Ectodermal cell (in vitro differentiated cells): Measurements from ENCODE around the gene SYT2.
"Not testable (repeated sequence)": the region's sequence is repeated elsewhere in the genome, so short reads cannot be mapped to it uniquely, and the experiment has no call there.

ENCODE experiments used
- H3K27ac ChIP-seq: 2 replicates; pipeline ENCODE4 v1.7.0; 2013; ENCODE audit warnings: mild to moderate bottlenecking, low read depth, low read length; ENCODE audit not compliant: insufficient read depth, poor library complexity, severe bottlenecking
- H3K27me3 ChIP-seq: 2 replicates; pipeline ENCODE4 v1.7.0; 2013; ENCODE audit warnings: mild to moderate bottlenecking, low read length; ENCODE audit not compliant: insufficient read depth, control insufficient read depth, poor library complexity, severe bottlenecking
- H3K36me3 ChIP-seq: one replicate; pipeline ENCODE4 v1.7.0; 2013; ENCODE audit warnings: low read length; ENCODE audit not compliant: control insufficient read depth, insufficient read depth
- H3K4me1 ChIP-seq: one replicate; pipeline ENCODE4 v1.7.0; 2013; ENCODE audit warnings: low read length; ENCODE audit not compliant: control insufficient read depth, insufficient read depth
- H3K4me3 ChIP-seq: 2 replicates; pipeline ENCODE4 v1.7.0; 2013; ENCODE audit warnings: low read depth, low read length, control low read depth; ENCODE audit not compliant: insufficient read depth
- H3K9me3 ChIP-seq: 2 replicates; pipeline ENCODE4 v1.7.0; 2013; ENCODE audit warnings: mild to moderate bottlenecking, low read length, moderate library complexity; ENCODE audit not compliant: control insufficient read depth
- WGBS, 2 experiments: methylation state at CpG; one replicate each; pipeline ENCODE4 v1.1.7; 2013; ENCODE audit warnings: missing lambda C conversion rate in 2 of 2; 5-methylcytosine and 5-hydroxymethylcytosine counted together

Gene SYT2

DNA sequence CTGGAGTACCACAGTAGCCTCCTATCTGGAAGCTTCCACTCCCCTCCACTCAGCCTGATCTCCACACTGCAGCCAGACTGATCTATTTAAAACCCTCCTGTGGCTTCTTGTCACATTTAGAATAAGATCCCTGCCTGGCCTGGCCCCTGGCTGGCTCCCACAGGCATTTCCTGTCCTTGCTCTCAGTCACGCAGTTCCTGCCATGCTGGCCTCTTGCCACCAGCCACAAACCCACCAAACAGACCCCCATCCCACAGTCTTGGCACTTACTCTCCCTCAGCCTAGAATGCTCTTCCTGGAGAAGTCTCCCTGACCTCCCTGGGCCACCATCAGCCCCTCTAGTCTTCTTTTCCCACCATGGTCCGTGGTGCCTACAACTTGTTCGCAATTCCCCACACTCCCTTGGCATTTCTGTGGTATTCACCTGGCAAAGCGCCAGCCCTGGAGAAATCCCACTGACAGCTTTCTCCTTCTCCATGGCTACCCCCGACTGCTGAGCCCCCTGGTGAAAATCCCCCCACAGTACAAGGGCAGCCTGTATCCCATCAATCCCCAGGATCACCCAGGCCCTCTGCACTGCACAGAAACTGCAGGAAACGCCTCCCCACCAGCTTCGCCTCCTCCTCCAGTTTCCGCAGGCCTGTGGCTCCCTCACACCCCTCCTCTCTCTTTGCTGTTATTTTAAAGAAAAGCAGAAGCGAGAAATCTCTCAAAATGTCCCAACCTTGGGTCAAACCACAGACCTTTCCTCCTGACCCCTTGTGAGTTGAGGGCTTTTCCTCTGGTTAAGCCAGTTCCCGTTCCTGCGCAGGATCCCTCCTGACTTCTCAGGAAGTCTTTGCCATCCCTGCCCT is 94.5 kb downstream of the SYT2 start:
- no peak overlapping the region for H3K27ac ChIP-seq
- WGBS, 2 experiments = 86 to 88% methylated on average over 11 of the region's 11 CpGs
- no peaks in the 10 kb centered on the region for H3K36me3 ChIP-seq

DNA sequence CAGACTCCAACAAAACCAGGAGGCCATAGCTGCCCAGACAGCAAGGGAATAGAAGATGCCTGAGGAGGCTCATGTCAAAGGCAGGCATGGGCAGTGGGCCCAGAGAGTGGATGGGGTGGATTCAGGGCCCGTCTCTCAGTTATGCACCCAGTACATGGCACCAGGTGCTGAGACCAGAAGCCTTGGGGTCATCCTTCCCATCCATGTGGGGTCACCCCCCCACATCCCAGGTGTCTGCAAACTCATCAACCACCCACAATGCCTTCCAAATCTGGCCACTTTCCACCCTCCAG is 95.1 kb downstream of the SYT2 start:
- not testable (repeated sequence) for H3K27ac ChIP-seq, H3K4me1 ChIP-seq, H3K36me3 ChIP-seq, H3K27me3 ChIP-seq, H3K4me3 ChIP-seq, H3K9me3 ChIP-seq
- 95 to 98% methylated on average over 1 of the region's 1 CpG for WGBS, 2 experiments

More for the DNA sequence above, 94.5 kb downstream of the SYT2 start:
- Histone ChIP-seq H3K4me3 (no peak overlapping the region), H3K9me3 (no peaks in the 10 kb centered on the region), H3K4me1 (peaks cover 3% of the 10 kb centered on the region), H3K27me3 (no peaks in the 10 kb centered on the region)

DNA sequence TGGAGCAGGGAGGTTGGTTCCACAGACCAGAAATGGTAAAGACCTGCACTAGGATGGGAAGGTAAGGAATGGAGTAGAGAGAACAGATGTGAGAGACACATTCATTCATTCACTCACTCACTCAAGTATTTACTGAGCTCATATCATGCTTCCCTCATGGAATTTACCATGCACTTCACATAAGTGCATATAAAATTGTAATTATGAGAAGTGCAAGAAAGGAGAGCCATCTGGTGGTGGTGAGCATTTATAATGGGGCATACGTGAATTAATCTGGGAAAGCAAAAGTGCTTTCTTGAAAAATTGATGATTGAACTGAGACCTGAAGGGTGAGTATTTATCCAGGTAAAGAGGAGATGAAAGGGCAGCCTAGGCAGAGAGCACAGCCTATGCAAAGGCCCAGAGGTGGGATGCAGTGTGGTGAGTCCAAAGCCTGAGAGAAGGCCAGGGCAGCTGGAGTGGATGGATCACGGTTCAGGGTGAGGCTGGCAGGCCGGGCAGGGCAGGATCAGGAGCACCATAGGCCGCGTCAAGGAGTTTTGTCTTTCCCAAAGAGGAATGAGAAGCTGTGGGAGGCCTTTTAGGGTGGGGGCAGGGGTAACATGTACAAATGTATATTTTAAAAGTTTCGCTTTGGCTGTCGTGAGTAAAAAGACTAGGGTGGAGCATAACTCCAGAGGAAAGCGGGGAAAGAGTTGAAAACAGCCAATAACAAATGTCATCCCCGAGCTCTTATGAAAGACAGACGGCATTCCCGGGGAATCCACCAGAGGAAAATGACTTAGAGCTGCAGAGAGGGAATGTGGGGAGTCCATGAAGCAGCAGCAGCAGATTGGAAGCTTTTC is 95.7 kb downstream of the SYT2 start:
- not testable (repeated sequence) for H3K27me3 ChIP-seq, H3K27ac ChIP-seq, H3K4me3 ChIP-seq, H3K9me3 ChIP-seq, H3K4me1 ChIP-seq, H3K36me3 ChIP-seq
- 93 to 94% methylated on average over 11 of the region's 11 CpGs for WGBS, 2 experiments

DNA sequence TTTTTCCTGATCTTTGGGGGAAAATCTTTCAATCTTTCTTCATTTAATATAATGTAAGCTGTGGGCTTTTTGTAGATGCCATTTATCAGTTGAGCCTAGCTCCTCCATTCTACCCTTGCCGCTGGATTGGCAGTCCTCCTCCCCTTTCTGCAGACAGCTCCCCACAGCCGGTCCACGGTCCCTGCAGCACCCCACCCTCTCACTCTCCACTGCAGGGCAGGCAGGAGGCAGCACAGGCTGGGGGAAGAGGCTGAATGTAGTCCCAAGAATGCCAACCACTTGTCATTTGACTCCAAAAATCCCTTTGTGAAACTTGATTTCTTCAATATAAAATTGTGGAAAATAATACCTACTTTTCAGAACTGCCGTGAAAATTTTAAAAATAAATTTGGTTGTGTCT is 96.7 kb downstream of the SYT2 start:
- no peaks in the 10 kb centered on the region for H3K9me3 ChIP-seq
- H3K4me3 ChIP-seq = no peak overlapping the region
- peaks cover 3% of the 10 kb centered on the region for H3K4me1 ChIP-seq
- H3K27ac ChIP-seq = no peak overlapping the region
- 76 to 81% methylated on average over 4 of the region's 4 CpGs for WGBS, 2 experiments
- H3K36me3 ChIP-seq = no peaks in the 10 kb centered on the region
- no peaks in the 10 kb centered on the region for H3K27me3 ChIP-seq

DNA sequence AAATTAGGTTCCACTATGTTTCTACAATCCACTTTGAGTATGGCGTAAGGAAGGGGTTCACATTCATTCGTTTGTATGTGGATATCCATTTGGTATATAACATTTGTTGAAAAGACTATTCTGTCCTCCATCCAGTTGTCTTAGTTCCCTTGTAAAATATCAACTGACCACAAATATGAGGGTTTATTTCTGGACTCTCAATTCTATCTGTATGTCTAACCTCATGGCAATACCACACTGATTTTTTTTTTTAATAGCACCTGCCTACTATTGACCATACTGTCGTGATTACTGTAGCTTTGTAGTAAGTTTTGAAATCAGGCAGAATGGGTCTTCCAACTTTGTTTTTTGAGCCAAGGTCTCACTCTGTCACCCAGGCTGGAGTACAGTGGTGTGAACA is 98.2 kb downstream of the SYT2 start:
- H3K27me3 ChIP-seq, H3K4me1 ChIP-seq, H3K27ac ChIP-seq, H3K9me3 ChIP-seq, H3K36me3 ChIP-seq, H3K4me3 ChIP-seq: not testable (repeated sequence)
- WGBS, 2 experiments = 99 to 100% methylated on average over 2 to 3 of the region's 3 CpGs

DNA sequence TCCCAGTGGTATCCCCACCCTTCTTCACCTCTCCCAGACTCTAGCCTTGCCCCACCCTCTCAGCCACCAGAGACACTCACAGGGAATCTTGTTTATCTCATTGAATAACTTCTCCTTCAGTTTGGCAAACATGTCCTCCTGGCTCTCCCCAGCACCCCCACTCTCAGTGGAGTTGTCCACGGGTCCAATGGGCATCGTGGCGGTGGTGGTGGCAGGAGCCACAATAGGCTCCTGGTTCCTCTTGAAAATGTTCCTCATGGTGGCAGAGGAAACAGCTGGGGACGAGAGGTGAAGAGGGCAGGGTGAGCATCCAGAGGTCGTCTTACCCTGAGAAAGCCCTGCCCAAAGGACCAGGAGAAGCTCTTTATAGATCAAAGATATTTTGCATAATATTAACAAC is 104.7 kb downstream of the SYT2 start:
- no peaks in the 10 kb centered on the region for H3K27me3 ChIP-seq
- H3K9me3 ChIP-seq = no peaks in the 10 kb centered on the region
- 86 to 92% methylated on average over 5 of the region's 5 CpGs for WGBS, 2 experiments
- no peak overlapping the region for H3K4me3 ChIP-seq
- no peaks in the 10 kb centered on the region for H3K4me1 ChIP-seq
- no peaks in the 10 kb centered on the region for H3K36me3 ChIP-seq
- H3K27ac ChIP-seq = no peak overlapping the region

DNA sequence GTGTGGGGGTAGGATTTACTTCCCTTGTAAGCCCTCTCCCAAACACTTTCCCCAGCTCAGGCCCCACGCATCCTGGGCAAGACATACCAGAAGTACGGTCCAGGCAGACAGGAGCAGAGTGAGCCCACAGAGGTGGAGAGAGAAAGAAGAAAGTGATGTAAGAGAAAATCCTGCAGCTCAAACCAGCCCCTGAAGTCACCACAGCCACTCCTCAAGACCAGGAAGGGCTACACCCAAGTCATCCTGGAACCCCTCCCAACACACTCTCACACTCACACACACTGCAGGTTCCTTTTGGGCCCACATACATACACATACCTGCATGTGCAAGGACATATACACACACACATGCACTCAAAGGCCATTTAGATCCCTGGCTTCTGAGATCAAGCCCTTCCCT is 106.8 kb downstream of the SYT2 start:
- Histone ChIP-seq H3K27ac (no peak overlapping the region), H3K4me3 (no peak overlapping the region), H3K36me3 (no peaks in the 10 kb centered on the region), H3K27me3 (no peaks in the 10 kb centered on the region), H3K9me3 (no peaks in the 10 kb centered on the region), H3K4me1 (no peaks in the 10 kb centered on the region)
- 93 to 100% methylated on average over 1 to 2 of the region's 2 CpGs for WGBS, 2 experiments

DNA sequence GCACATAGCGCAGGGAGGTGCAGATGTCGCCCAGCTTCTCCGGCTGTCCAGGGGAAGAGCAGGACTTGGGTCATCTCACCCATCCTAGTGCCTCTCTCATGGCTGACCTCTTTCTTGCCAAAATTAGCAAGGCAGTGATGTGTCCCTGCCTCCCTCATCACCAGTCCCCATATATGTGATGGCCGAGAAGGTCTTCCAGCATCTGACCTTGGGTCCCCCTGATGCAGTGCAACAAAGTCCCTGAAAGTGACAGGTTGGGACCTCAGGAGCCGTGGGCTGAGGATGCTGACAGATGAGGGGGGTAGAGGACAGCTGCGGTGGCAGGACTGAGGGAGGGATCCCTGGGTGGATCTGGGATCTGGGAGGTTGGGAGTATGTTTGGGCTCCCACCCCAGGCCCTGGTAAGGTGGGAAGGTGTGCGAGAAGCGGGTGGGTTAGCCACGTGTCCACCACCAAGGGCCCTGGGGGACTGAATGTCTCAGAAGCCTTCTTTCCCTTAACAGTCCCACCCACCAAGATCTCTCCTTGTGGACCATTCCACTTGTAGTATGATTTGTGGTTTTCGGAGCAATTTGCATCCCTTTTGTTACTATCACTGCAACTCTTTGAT is 109.7 kb downstream of the SYT2 start:
- H3K27me3 ChIP-seq = no peaks in the 10 kb centered on the region
- WGBS, 2 experiments = 85 to 87% methylated on average over 10 of the region's 10 CpGs
- no peaks in the 10 kb centered on the region for H3K4me1 ChIP-seq
- no peaks in the 10 kb centered on the region for H3K9me3 ChIP-seq
- H3K27ac ChIP-seq = no peak overlapping the region
- H3K4me3 ChIP-seq = no peak overlapping the region
- H3K36me3 ChIP-seq = no peaks in the 10 kb centered on the region

DNA sequence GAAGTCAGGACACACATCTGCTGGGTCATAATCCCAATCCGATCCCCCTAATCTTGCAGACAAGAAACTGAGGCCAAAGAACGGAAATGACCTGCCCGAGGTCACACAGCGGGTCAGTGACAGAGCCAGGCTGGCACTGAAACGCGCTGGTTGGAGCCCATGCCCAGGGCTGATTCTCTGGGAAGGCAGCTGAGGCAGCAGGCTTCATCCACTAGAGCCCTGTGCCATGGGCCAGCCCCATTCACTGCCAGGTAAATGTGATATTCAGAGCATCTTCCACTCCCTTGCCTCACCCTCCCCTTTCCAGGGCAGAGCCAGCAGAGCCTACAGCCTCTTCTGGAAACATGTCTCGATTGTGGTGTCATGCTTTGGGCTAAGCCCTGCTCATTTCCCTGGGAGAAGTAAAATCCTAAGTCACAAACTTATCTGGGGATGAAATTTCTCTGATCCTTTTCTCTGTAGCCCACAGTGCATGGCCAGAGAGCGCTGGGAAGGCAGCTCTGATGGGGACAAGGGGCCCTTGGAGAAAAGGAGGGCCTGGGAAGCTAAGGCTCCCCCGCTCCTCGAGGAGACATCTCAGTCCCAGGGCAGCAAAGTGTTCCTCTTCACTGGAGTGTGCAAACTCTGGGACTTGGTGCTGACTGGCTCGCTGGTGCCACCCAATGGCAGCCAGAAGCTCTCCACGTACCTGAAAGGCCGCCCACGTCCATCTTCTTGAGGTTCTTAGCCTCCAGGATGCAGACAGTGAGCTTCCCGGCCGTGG is 110.4 kb downstream of the SYT2 start:
- no peaks in the 10 kb centered on the region for H3K36me3 ChIP-seq
- WGBS, 2 experiments = 56 to 65% methylated on average over 16 of the region's 16 CpGs
- H3K27me3 ChIP-seq = no peaks in the 10 kb centered on the region
- H3K4me1 ChIP-seq = no peaks in the 10 kb centered on the region
- H3K27ac ChIP-seq = no peak overlapping the region
- no peaks in the 10 kb centered on the region for H3K9me3 ChIP-seq
- no peak overlapping the region for H3K4me3 ChIP-seq
